HG02642 (cell line): ENCODE data around the gene SYNGR4.
"Not testable (repeated sequence)": the region's sequence is repeated elsewhere in the genome, so short reads cannot be mapped to it uniquely, and the experiment has no call there.

Experiments used
- ATAC-seq: cut with Tn5 transposase; IDR thresholded peaks from one replicate; pipeline ENCODE4 v1.9.1; 2021; ENCODE audit warnings: mild to moderate bottlenecking; ENCODE audit not compliant: unreplicated experiment, poor library complexity

SYNGR4 gene, protein sequence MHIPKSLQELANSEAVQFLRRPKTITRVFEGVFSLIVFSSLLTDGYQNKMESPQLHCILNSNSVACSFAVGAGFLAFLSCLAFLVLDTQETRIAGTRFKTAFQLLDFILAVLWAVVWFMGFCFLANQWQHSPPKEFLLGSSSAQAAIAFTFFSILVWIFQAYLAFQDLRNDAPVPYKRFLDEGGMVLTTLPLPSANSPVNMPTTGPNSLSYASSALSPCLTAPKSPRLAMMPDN

DNA sequence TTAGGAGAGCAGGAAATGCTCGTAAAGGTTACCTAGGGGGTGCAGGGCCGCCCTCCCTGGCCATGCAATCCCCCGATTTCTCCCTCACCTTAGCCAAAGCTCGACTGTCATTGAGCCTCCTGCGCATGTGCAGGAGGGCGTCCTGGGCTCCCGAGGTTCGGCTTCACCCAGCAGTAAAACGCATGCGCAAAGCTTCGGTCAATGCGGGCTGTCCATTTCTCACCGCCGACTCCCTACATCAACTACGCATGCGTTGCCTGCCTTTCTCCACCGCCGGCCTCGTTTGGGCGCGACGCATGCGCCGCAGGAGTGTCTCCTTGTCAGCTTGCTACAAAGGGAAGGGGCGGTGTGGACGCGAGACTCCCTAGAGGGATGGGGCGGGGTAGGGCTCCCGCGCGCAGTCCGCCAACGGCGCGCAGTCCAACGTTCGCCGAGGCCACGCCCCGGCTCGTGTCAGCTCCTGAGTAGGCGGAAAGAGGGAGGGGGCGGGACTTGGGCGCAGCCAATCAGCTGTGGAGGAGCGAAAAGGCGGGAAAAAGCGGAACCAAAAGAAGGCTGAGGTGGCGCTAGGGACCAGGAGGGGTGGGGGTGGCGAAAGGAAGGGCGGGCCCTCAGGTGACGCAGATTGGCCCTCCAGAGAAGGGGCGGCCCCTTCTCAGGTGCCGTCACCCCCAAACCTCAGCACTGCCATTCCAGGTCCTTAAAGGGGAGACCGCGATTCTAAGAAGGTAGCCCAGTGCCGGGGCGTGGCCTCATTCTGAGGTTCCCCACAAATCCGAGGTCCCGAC is at the start of gene SYNGR4, which contains the start of gene TMEM143:
Gene SYNGR4, plus strand, starts transcription at position 558 of the 788 bp plus-strand sequence. CDS start 1,476 bp downstream, outside the sequence.
Gene TMEM143, minus strand, starts transcription at position 131 of the 788 bp plus-strand sequence. Its CDS starts 20 bp downstream, at position 111.
- peak; percentile 87 for ATAC-seq

DNA sequence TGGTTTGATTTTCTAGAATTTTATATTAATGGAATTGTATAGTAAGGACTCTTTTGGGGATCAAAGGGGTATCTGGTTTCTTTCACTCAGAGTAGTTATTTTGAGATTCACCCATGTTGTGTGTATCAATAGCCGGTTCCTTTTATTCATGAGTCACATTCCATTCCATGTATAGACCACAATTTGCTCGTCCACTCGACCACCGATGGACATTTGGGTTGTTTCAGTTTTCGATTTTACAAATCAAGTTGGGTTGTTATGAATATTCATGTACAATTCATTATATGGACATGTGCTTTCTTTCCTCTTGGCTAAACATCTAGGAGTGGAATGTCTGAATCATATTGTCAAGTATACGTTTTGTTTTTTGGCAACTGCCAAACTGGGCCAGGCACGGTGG is 48.5 kb upstream of the SYNGR4 start:
- no peak for ATAC-seq

DNA sequence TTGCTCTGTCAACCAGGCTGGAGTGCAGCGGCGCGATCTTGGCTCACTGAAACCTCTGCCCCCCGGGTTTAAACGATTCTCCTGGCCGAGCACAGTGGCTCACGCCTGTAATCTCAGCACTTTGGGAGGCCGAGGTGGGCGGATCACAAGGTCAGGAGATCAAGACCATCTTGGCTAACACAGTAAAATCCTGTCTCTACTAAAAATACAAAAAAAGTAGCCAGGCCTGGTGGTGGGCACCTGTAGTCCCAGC is 46.5 kb upstream of the SYNGR4 start:
- ATAC-seq, result not testable (repeated sequence)

DNA sequence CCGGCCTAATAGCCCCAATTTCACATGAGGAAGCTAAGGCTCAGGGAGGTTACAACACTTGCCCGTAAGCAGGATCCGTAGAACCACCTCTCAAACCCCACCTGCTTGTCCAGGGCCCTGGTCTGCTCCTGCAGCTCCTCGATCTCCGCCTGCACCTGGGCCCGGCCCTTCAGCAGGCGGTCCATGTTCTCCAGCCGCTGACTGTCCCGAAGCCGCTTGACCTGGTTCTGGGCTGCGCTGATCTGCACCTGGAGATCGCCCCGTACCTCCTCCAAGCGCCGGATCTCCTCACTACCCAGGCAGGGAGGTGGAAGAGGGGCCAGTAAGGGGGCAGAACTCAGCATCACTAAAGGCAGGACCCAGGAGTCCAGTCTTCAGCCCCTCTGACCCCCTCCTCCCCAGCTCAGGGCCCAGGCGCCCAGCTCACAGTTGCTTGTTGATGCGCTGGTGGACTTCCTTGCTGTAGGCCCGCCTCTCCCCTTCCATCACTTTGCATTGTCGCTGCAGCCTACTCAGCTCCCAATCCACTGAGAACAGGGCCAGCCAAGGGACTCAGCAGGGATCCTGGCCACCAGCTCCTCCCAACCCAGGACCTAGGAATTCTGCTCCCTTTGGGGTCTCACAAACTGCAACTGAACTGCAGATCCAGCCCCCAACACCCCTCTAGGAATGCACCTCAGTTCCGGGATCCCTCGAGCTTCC is 45.7 kb upstream of the SYNGR4 start:
- ATAC-seq, result no peak

DNA sequence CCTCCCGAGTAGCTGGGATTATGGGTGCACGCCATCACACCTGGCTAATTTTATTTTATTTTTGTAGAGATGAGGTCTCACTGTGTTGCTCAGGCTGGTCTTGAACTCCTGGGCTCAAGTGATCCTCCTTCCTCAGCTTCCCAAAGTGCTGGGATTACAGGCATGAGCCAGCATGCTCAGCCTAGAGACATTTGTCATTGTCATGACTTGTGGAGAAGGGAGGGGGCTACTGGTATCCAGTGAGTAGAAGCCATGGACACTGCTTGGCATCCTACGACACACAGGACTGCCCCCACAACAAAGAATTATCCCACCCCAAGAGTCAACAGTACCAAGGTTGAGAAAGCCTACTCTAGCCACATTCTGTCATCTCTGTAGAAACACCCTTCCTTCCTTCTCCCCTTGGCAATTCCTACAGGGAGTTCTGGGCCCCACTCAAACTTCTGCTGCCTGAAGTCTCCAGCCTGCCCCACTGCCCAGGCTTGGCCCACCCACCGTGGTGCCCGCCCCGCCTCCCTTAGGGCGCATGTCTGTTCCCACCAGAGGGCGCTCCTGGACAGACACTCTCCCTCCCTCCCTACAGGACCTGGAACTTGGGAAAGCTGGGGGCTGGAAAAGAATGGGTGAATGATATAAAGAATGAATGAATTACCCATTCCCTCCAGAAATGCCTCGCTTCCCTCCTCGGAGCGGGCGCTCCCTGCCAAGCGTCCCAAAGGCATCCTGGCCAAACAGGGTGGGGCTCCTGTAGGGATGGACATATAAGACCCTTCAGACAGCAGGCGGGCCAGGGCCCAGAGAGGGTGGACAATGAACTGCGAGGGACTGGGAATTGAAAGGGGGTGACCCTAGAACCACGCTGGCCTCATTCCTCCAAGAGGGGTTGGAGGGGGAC is 44.3 kb upstream of the SYNGR4 start:
- ATAC-seq, result no peak

DNA sequence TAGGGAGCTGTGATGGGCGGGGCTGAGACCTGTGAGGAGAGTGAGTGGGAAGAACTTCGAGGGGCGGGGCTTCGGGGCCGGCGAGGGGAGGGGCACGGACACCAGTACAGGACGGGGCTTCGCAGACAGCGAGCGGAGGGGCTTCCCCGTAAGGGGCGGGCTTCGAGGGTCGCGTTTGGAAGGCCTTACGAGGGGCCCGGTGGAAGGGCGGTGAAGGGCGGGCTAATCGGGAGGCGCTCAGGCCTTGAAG is 42.9 kb upstream of the SYNGR4 start:
- ATAC-seq, result peak; percentile 50

DNA sequence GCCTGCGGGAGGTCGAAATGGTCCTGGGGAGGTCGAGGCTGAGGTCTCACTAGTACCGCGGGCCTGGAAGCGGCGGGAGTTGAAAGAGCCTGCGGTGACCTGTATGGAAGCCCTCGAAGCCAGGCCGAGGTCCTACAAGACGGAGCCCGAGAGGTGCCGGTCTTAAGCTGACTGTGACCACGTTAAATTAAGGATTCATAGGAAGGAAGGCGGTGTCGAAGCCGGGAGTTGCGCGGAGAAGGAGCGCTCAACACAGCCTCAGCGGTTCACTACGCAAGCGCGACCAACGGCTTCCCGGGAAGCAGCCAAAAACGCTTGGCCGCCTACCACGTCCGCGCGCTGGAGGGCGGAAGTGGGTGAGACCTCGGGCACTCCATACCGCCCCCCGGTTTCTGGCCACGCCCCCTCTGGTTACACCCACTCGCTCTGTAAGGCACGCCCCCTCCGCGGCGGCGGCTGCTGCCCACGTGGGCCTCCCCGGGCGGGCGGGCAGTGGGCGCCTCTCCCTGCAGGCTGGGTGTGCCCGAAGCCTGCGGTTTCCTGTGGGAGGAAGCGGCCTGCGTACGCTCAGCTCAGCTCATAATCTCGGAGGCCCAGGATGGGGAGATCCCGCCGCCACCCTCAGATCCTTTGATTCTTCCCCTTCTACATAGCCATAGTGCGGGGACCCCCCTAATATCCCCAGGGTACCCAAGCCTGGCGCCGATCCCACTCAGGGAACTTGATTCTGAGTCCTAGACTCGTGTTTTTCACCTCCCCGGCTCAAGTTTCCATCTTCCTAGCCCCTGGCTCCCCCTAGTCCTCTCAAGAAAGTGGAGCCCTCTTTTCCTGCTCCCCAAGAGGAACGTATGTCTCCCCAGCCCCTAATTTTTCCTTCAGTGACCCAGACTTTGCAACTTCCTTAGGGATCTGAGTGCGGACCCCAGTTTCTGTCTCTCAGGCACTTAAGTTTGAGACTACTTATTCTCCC is 42.3 kb upstream of the SYNGR4 start:
- peak; percentile 74 for ATAC-seq

DNA sequence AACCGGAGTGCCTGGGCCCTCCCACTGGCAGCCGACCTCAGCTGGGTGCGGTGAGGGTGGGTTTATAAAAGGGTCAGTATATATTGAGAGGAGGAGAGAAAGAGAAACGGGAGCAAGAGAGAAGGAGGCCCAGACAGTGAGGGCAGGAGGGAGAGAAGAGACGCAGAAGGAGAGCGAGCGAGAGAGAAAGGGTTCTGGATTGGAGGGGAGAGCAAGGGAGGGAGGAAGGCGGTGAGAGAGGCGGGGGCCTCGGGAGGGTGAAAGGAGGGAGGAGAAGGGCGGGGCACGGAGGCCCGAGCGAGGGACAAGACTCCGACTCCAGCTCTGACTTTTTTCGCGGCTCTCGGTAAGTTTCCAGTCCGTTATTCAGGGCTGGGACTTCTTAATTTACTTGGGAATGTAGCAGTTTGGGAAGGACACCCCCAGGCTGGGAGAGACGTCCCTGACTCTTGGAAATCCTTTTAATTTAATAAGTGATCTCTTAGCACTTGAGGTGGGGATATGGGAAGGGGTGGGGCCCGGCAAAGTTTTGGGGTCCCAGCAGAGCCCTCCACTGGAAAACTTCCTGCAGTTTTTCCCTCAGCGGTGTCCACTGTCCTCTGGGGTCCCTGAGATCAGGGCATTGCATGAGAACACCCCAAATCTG is 38.8 kb upstream of the SYNGR4 start, which contains the start of gene EMP3:
Gene EMP3, plus strand, starts transcription at position 288 of the 646 bp plus-strand sequence. CDS start 1,293 bp downstream, outside the sequence.
- no peak for ATAC-seq

DNA sequence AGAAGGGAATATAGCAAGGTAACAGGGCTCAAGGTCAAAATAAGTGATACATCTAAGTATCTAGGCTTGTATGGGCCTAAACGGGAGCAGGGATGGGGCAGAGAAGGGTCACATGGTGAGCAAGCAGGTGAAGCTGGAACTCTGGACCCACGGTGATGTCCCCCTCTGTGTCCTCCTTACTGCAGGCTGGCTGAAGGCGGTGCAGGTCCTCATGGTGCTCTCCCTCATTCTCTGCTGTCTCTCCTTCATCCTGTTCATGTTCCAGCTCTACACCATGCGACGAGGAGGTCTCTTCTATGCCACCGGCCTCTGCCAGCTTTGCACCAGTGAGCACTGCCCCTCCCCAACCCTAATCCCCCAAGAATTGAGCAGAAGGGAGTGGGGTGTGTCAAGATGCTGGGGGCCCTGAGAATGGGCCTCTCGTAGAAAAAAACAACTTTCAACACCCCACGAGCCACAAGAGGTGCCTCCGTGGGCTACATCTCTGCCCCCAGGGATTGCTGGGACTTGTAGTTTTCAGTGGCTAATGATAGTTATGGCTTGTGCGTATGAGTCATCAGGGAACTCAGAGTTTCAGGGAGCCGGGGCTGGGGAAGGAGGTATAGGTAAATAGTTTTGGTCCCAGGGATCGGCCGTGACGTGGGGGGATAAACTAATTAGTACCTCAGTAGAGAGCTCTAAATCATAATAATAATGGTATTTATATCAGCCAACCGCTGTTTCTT is 34.8 kb upstream of the SYNGR4 start:
- no peak for ATAC-seq

DNA sequence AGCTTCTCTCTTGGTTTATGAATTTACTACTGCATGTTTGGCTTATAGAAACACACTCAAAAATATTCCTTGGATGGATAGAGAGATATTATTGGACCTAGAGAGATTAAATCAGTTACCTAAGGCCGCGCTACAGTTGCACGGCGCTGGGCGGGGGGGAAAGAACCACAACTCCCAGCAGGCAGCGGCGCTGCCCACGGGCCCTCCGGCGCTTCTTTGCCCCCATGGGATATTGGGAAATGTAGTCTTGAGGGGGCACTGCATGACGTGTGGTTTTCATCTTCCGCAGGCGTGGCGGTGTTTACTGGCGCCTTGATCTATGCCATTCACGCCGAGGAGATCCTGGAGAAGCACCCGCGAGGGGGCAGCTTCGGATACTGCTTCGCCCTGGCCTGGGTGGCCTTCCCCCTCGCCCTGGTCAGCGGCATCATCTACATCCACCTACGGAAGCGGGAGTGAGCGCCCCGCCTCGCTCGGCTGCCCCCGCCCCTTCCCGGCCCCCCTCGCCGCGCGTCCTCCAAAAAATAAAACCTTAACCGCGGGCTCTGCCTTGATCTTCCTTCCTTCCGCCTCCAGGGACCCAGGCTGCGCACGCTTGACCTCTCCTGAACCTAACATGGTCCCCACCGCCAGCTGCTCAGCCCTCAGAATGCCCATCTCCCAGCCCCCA is 34.0 kb upstream of the SYNGR4 start:
- ATAC-seq, result peak; percentile 32

DNA sequence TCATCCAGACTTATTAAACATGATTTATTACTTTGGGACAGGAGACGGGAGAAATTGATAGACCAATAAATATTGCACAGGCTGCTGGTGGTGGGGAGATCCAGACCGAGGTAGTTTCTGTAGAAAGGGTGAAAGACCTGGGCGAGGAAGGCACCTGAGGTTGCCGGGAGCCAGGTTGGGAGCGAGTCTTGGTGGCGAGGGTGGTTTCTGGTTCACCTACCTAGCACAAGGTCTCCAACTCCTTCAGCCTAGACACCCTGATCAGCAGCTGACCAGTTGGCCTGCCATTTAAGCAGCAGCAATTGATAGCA is 31.9 kb upstream of the SYNGR4 start:
- no peak for ATAC-seq

DNA sequence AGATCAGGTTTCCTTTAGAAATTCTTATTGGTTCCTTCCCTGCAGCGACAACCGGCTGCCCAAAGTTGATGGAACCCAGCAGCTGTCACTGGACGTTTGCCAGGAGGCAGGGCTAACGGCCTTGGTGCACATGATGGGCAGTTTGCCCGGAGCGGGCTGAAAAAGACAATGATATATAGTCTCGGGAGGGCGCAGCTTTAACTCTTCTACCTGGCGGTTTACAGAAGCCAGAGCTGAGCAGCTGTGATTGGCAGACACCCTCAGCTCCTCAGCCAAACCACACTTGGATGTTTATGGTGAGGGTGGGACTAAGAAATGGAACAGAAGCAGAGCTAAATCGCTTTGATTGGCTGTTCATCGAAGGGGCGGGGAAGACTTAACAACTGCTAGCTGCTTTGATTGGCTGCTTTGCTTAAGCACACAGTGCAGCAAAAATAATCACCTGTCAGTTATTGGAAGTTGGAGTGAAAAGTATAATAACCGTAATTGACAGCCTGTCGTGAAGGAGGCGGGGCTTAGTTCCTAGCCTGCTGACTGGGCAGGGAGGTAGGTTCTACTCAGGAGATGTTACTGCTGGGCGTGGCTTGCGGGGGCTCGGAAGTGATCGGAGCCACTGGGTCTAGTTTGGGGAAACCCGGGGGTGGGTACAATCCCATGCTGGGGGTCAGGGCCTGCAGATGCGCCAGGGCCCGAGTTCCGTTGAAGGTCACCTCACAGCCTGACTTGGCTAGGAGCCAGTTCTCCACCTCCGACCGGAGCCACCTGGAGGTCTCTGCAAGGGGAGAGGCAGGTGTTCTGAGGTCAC is 31.3 kb upstream of the SYNGR4 start:
- ATAC-seq, result peak; percentile 67

DNA sequence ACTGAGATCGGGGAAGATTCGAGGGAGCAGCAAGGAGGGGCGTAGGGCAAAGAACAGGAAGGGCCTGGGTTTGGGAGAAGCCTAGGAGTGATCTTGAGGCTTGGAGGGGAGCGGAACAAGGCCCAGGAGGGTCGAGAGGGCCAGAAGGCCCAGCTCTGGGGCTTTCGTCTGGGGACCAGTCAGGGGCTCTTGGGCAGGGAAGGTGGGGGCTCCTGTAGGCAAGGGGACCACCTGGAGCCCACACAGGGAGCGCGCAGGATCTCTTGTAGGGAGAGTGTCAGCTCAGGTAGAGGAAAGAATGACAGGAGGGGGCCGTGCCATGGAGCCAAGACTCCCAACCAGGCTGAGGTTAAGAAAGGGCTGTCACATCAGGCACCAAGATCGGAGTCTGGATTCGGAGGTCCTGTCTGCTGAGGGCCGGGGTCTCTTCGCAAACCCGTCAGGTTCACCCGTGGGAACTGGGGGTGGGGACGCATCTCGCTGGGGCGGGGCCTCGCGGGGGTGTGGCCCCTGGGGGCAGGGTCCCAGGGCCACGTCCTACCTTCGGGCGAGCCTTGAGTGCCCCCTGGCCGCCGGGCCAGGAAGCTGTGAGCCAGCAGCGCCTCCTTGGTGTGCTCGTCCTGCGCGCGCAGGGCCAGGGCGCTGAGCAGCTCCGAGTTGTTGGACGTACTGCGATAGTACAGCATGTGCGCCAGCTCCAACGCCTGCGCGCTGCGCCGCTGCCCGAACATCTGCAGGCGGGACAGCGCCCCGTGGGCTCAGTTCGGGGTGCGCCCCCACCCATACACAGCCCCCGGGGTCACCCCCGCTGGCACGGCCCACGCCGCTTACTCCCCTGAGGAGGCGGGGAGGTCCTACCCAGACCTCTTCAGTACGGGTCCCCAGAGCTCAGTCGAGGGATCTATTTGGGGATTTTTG is 30.4 kb upstream of the SYNGR4 start:
- ATAC-seq, result peak; percentile 55

DNA sequence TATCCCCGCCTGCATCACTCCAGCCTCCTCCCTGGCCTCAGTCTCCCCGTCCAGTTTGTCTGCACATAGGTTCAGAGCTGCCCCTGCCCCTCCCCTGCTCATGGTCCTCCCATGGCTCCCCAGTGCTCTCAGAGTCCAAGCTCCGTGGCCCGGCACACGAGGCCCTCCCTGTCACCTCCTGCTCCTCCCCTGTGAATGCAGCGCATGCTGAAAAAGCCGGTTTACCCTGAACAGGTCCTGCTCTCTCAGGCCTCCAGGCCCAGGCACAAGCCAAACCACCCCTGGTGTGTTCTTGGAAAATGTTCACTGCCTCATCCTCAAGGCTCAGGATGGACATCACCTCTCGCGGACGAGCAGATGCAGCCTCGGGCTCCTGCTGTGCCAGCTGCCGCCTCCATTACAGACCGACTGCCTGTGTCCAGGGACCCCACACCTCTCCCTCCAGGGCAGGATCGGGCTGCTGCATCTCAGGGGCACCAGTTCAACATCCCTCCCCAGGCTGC is 25.9 kb upstream of the SYNGR4 start:
- ATAC-seq, result no peak

DNA sequence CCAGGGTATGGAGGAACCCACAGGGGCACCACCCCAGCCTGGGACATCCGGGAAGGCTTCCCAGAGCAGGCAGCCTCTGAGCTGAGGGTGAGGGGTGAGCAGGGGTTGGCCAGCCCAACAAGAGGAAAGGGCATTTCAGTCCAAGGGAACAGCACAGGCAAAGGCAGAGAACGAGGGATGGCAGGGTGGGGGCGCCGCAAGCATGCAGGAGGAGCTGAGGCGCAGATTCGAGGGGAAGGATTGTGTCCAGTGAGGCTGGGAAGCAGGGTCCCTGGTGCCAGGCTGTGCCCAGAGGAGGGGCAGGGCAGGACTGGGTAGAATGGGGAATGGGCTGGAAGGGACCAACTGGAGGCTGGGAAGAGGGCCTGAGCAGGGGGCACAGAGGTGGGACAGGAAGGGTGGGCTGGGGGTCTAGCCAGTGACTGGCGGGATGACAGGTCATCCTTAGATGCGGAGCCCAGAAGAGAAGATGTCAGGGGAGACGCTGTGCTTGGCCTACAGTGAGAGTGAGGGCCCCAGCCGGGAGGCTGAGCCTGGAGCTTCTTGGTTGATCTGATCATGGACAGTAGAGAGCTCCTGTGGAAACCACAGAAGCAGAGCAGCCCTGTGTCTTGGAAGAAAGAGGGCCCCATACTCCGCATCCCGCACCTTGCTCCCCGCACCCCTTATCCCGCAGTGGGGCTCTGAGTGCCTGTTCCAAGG is 25.2 kb upstream of the SYNGR4 start:
- no peak for ATAC-seq
